ENCODE results near the gene KCNIP4. TPM values are rescaled to one million over a fixed set of nuclear protein-coding genes. Genes with fewer than 3 reads are reported as not detected.

The KCNIP4 gene
- total and polyA plus RNA-seq, 2 donors (not counting 3 experiments of a cell fraction or from before 2014, with no cell fraction given), result not detected

GRCh38 chr4:21680326-21680898, 268.2 kb downstream of the KCNIP4 start:
- Histone ChIP-seq H3K9ac (replicated peaks; ENCODE audit: extremely low read depth, insufficient read depth, low read length) (no peak overlapping the region), H3K79me2 (ENCODE audit: control insufficient read depth, insufficient read depth, low read length) (no peaks in the 10 kb centered on the region), H3K4me1 (ENCODE audit: control insufficient read depth, extremely low read depth, insufficient read depth, low read length) (no peaks in the 10 kb centered on the region), H3K9me1 (replicated peaks; ENCODE audit: control insufficient read depth, extremely low read depth, insufficient read depth, low read length) (no peaks in the 10 kb centered on the region), H3K4me3 (replicated peaks in 1 of 3; ENCODE audit: insufficient read depth in 1 of 3, low read depth in 1 of 3, low read length in 3 of 3) (no peak overlapping the region), H4K20me1 (replicated peaks; ENCODE audit: control insufficient read depth, extremely low read depth, insufficient read depth, low read length) (no peaks in the 10 kb centered on the region), H3K9me3 (replicated peaks; ENCODE audit: control insufficient read depth, insufficient read depth, low read length) (no peaks in the 10 kb centered on the region), H3K36me3 (ENCODE audit: control insufficient read depth in 2 of 2, extremely low read depth in 1 of 2, insufficient read depth in 2 of 2, low read length in 2 of 2) (no peaks in the 10 kb centered on the region), H3K27me3 (ENCODE audit: control insufficient read depth in 2 of 2, insufficient read depth in 2 of 2, low read length in 2 of 2) (no peaks in the 10 kb centered on the region), H3K4me2 (ENCODE audit: insufficient read depth, low read length) (no peak overlapping the region), H3K27ac (ENCODE audit: insufficient read depth, low read depth, low read length) (no peak overlapping the region), H2AFZ (ENCODE audit: low read depth, low read length) (no peak overlapping the region)
- CTCF ChIA-PET, result no interaction called here
- dilution Hi-C loops (cut with MboI; ENCODE audit: extremely low pct_ligation_motif_present, low sequenced_read_pairs), result no loop called here
- POLR2A ChIA-PET, result no interaction called here
- FAIRE-seq (no peak), DNase-seq (ENCODE audit: low read depth, low spot score) (no peak)
- intact Hi-C loops (cut with micrococcal nuclease), result no loop called here
- BruUV-seq (replicated peaks), result no TSS peak
- TF ChIP-seq POLR2A (IDR thresholded peaks at IDR 0.05; ENCODE audit: low read depth, low read length) (no peak), GATA2 (IDR thresholded peaks at IDR 0.05; ENCODE audit: insufficient read depth, insufficient read length, low read depth, low read length) (no peak), MAX (IDR thresholded peaks at IDR 0.05; ENCODE audit: insufficient read depth, insufficient read length) (no peak), JUN (IDR thresholded peaks at IDR 0.05; ENCODE audit: borderline replicate concordance, insufficient read depth, insufficient read length, low read depth) (no peak), POLR2AphosphoS5 (IDR thresholded peaks at IDR 0.05; ENCODE audit: insufficient read depth, low read depth, low read length) (no peak), FOS (IDR thresholded peaks at IDR 0.05; ENCODE audit: borderline replicate concordance, insufficient read depth, low read length) (no peak), MYC (IDR thresholded peaks at IDR 0.05; ENCODE audit: low read depth, low read length) (no peak), CTCF (IDR thresholded peaks at IDR 0.05; ENCODE audit: extremely low read depth in 1 of 2, insufficient read depth in 1 of 2, low read depth in 1 of 2, low read length in 2 of 2) (no peak), EZH2 (IDR thresholded peaks at IDR 0.05; ENCODE audit: borderline replicate concordance, low read depth, low read length, severe bottlenecking) (no peak)

All from endothelial cell of umbilical vein (primary cell).